Measurements from ENCODE around the gene ABLIM2.
A peak's percentile ranks its signal among the peaks of the same experiment; 100 is the strongest.

The ABLIM2 gene

GRCh38 chr4:8128100-8128856 is 30.3 kb downstream of the ABLIM2 start:
- DNase-seq: no peak
- intact Hi-C loops (cut with DNase I): no loop called here

GRCh38 chr4:8127051-8127826 is 31.4 kb downstream of the ABLIM2 start:
- intact Hi-C loops (cut with DNase I): no loop called here
- no peak for DNase-seq

DNA sequence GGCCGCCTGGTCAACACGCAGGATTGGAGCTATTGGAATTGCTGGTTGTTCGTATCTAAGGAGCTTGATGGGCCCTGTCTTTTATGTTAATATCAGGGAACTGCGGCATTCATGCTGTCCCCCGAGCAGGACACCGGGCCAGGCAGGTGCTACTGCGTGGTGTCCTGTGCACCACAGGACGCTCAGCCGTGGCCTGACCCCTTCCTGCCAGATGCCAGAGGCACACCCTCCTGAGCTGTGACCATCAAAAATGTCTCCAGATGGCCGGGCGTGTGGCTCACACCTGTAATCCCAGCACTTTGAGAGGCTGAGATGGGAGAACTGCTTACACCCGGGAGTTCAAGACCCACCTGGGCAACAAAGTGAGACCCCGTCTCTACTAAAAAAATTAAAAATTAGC is 32.1 kb downstream of the ABLIM2 start:
- intact Hi-C loops (cut with DNase I): no loop called here
- no peak for DNase-seq

- intact Hi-C loops (cut with DNase I): no loop called here
- no peak for DNase-seq
Measured at GRCh38 chr4:8125526-8126056, 33.0 kb downstream of the ABLIM2 start.

GRCh38 chr4:8123870-8124269 is 34.7 kb downstream of the ABLIM2 start:
- no peak for DNase-seq
- intact Hi-C loops (cut with DNase I): no loop called here

DNA sequence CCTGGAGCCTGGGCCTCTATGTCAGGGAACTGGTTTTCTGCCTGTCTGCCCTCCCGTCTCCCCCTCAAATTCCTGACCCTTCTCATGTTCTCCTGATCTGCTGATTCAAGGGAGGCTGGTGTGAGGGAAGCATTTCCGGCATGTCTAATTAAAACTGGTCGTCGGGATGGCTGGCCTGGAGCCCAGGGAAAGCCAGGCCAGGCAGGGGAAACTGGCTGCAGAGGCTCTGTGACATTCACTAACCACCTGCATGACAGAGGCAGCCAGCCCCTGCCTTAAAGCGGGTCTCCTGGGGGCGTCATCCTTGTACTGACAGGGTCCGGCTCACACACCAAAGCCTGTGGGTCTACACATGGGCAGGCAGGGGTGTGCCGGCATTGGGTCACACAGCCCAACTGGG is 35.2 kb downstream of the ABLIM2 start:
- no peak for DNase-seq
- intact Hi-C loops (cut with DNase I): no loop called here

- DNase-seq: no peak
- intact Hi-C loops (cut with DNase I): no loop called here
Measured at GRCh38 chr4:8122746-8123145, 35.9 kb downstream of the ABLIM2 start.

GRCh38 chr4:8121292-8122015 is 37.2 kb downstream of the ABLIM2 start:
- intact Hi-C loops (cut with DNase I): no loop called here
- no peak for DNase-seq

DNA sequence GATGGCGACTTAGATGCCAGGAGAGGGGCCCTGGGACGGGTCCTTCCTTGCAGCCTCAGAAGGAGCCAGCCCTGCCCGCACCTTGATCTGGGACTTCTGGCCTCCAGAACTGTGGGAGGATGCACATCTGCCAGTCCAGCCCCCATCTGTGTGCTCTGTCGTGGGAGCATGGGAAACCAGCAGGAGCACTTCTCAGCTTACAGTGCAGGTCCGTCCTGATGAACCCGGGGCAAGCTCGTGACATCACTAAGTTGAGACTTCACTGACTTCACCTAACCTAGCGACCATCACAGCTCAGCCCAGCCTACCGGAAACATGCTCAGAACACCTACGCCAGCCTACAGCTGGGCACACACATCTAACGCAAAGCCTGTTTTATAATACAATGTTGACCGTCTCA is 38.1 kb downstream of the ABLIM2 start:
- intact Hi-C loops (cut with DNase I): no loop called here
- DNase-seq: no peak

DNA sequence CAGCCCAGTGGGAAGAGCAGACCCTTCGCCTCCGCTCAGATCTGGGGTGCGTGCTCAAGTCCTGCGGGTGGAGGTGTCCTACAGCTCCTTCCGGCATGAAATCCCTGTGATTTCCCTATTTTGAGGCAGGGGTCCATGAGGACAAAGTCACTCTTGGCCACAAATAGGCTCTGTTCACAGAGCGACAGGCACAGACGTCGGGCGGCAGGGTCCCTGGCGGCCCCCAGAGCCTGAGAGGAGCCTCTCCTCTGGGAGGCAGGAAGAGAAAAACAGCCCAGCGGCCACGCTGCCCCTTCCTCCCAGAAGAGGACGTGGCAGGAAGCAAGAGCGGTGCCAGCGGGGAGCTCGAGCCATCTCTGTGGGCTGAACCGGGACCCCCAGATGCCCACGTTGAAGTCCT is 38.7 kb downstream of the ABLIM2 start:
- intact Hi-C loops (cut with DNase I): no loop called here
- no peak for DNase-seq

- DNase-seq: peak in 1 of 10 donors; percentile 54
- intact Hi-C loops (cut with DNase I): no loop called here
Measured at GRCh38 chr4:8118531-8118930, 40.1 kb downstream of the ABLIM2 start.

- intact Hi-C loops (cut with DNase I): no loop called here
- peak in 3 of 10 donors; percentile 23 to 49 (median 41) for DNase-seq
Measured at GRCh38 chr4:8118035-8118434, 40.6 kb downstream of the ABLIM2 start.

DNA sequence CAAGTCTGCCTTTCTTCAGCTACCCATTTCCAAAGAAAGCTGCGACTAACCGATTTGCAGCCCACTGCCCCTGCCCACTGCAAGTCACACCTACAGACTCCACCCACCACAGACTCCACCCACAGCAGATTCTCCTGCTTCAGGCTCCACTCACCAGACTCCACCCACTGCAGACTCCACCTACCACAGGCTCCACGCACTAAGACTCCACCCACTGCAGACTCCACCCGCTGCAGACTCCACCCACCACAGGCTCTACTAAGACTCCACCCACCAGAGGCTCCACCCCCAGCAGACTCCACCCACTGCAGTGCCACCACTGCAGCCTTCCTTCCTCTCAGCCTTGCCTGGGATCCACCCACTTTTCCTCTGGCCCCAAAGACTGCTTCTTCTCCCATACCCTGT is 41.3 kb downstream of the ABLIM2 start:
- intact Hi-C loops (cut with DNase I): no loop called here
- DNase-seq: peak in 3 of 10 donors; percentile 27 to 83 (median 39)

DNA sequence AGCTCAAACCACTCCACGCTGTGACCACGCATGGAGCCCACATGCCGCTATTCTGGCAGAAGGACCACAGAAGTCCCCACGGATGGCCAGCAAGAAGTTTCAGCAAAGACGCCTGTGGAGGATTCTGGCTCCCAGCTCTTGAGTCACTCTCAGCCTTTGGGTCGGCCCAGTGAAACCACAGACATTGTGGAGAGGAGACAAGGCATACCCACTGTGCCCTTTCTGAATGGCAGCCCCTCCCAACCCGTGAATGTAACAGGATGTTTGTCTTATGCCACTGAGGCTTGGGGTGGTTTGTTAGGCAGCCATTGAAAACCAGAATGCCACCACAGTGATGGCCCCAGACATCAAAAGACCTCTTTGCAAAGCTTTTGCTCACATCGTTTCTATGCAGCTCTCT is 42.7 kb downstream of the ABLIM2 start:
- DNase-seq: peak in 4 of 10 donors; percentile 7 to 57 (median 28)
- intact Hi-C loops (cut with DNase I): no loop called here

- intact Hi-C loops (cut with DNase I): no loop called here
- peak in 4 of 10 donors; percentile 21 to 62 (median 35) for DNase-seq
Measured at GRCh38 chr4:8115203-8115520, 43.5 kb downstream of the ABLIM2 start.

DNA sequence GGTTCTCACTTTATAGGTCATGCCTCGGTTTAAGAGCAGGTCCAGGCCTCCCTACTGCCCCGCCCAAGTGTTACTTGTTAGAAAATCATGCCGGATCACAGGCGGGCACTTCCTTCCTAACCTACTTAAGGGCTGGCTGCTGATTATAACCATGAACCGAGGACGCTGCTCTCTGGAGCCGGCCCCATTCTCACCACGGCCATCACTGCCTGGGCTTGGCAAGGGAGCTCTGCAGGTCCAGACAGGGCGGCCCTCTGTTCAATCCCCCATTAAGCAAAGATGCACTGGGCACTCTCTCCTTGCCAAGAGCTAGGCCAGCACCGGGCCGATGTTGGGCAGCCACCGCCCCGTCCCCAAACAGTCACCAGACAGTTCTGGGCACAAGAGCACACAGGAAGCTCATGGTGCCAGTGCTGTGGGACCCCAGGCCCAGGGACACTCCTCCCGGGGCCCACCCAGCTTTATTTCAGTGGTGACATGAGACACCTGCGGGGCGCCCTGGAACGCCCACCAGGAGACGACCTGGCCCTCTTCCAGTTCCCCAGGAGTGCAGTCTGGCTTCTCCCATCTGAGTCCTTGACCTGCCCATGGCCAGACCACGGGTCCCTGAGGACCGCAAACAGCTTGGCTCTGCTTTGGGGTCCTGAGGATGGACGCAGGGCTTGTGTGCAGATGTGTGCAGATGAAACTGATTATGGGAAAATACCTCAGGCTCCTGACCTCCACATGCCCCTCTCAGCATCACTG is 44.0 kb downstream of the ABLIM2 start:
- DNase-seq: peak in 4 of 10 donors; percentile 20 to 73 (median 48)
- intact Hi-C loops (cut with DNase I): no loop called here

DNA sequence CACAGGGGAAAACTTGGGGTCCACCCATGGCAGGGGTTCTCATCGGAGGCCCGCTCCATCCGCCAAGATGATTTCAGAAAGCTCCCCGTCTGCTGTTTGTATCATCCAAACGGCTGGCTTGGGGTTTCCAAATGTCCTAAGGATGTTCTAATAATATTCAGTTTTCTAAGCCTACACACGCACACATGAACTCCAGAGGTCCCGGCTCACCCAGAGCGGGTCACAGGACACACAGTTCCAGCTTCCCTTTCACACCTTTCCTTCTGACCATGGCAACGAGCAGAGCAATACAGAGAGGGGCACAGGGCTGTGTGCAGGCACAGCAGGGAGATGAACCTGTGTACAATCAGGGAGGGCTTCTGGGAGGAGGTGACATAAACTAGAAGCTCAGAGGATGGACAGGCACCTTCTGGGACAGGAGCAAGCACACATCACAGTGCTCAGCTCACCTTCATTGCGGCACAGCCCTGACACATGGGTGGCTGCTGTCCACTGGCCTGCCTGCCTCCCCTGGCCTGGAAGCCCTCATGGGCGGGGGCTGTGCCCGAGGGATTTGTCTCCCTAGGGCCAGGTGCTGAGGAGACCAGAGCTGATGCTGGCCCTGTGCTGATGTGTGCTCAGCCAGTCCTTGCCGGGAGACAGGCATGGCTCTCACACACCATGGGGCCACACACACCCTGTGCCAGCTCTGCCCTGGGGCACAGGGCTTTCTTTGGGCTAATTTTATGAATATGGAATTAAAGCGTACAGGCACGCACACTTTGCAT is 44.8 kb downstream of the ABLIM2 start:
- intact Hi-C loops (cut with DNase I): no loop called here
- DNase-seq: peak in 3 of 10 donors; percentile 41 to 72 (median 59)

DNA sequence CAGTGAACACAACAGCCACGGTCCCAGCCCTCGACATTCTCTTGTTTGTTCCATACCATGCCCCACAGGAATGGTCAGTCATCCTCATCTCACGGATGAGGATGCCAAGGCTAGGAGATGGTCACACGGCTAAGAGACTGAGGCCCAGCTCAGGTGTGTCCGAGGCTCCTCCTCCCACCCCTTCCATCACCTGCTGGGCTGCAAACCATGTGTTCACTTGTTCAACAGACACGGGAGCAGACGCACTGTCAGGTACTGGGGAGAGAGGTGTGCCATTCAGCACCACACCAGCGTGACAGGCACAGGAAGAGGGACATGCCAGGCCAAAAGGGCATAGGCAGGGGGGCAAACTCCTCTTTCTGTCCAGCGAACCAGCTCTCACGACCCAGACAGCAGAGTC is 45.9 kb downstream of the ABLIM2 start:
- peak in 1 of 10 donors; percentile 13 for DNase-seq
- intact Hi-C loops (cut with DNase I): no loop called here

GRCh38 chr4:8112036-8112576 is 46.5 kb downstream of the ABLIM2 start:
- peak in 1 of 10 donors; percentile 29 for DNase-seq
- intact Hi-C loops (cut with DNase I): no loop called here

All from posterior cingulate gyrus (tissue), 11 donors.